OCI-LY3 (cell line): Measurements from ENCODE around the gene NRF1.

Experiments used
- EZH2phosphoT487 ChIP-seq: fragments of 200-600 bp; shearing (Covaris generic); IDR thresholded peaks from 2 replicates; pipeline ENCODE4 v1.6.1; 2018; ENCODE audit warnings: antibody characterized with exemption, mixed run types, low read depth
- TF ChIP-seq, protein P1 (sequence below): fragments of 200-600, 300-600 bp; sonication (generic); IDR thresholded peaks from 2 replicates; pipeline ENCODE4 v1.5.1; 2014; ENCODE audit warnings: antibody characterized with exemption, low read length, low read depth

DNA sequence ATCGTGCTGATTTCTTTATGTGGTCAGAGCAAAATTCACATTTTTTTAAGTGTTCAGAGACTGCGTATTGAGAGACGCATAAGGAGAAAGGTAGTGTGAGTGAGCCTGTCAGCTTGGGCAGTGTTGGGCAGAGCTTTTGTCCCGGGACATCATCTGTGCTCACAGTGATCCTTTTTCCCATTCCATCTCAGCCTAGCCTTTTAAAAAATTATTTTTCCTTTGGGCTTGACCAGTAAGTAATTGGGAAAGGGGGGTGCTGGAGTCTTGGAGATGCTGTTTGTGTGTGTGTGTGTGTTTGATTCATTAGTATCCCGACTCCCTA lies 1.5 kb downstream of the NRF1 start:
- TF ChIP-seq, protein P1, sequence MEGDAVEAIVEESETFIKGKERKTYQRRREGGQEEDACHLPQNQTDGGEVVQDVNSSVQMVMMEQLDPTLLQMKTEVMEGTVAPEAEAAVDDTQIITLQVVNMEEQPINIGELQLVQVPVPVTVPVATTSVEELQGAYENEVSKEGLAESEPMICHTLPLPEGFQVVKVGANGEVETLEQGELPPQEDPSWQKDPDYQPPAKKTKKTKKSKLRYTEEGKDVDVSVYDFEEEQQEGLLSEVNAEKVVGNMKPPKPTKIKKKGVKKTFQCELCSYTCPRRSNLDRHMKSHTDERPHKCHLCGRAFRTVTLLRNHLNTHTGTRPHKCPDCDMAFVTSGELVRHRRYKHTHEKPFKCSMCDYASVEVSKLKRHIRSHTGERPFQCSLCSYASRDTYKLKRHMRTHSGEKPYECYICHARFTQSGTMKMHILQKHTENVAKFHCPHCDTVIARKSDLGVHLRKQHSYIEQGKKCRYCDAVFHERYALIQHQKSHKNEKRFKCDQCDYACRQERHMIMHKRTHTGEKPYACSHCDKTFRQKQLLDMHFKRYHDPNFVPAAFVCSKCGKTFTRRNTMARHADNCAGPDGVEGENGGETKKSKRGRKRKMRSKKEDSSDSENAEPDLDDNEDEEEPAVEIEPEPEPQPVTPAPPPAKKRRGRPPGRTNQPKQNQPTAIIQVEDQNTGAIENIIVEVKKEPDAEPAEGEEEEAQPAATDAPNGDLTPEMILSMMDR = no peak
- no peak for TF ChIP-seq EZH2phosphoT487
